H1 (cell line): Measurements from ENCODE around the gene ATF3. TPM values are rescaled to one million over a fixed set of nuclear protein-coding genes. Genes with fewer than 3 reads are reported as not detected.

Experiments used
- CTCF ChIA-PET: fragments of 300-600 bp; sonication (Branson Sonifier 250); formaldehyde crosslinking; loops from one replicate; lab custom pipeline; 2021; ENCODE audit not compliant: partially characterized antibody; lab: Charles Lee
- POLR2A ChIA-PET: fragments of 300-600 bp; sonication (Branson Sonifier 250); formaldehyde crosslinking; loops from one replicate; lab custom pipeline; 2021; ENCODE audit warnings: inconsistent platforms; ENCODE audit not compliant: partially characterized antibody; lab: Charles Lee
- DNase-seq, 2 experiments: peaks; one replicate each; pipeline versions ENCODE4 v3.0.0 to v3.0.0-alpha.2; 2010 to 2022; ENCODE audit warnings: low spot score in 2 of 2, low read depth in 1 of 2, mixed read lengths in 1 of 2
- FAIRE-seq: peaks from 2 replicates; lab custom pipeline; 2011; peaks lifted over from hg19 to GRCh38; lab: Jason Lieb, UNC
- H2AFZ ChIP-seq: 2 replicates; pipeline ENCODE4 v1.8.1; 2012; ENCODE audit warnings: low read length, inconsistent platforms
- H2AK5ac ChIP-seq: 2 replicates; pipeline ENCODE4 v1.6.1; 2013; ENCODE audit warnings: low read depth, low read length
- H2BK120ac ChIP-seq: replicated peaks from 2 replicates; pipeline ENCODE3; 2013; ENCODE audit warnings: low read depth, low read length, inconsistent platforms
- H2BK12ac ChIP-seq: 2 replicates; pipeline ENCODE4 v1.6.1; 2013; ENCODE audit warnings: low read depth, low read length
- H2BK15ac ChIP-seq: 2 replicates; pipeline ENCODE4 v1.6.1; 2013; ENCODE audit warnings: low read length
- H2BK20ac ChIP-seq: 2 replicates; pipeline ENCODE4 v1.6.1; 2013; ENCODE audit warnings: low read length
- H2BK5ac ChIP-seq: 2 replicates; pipeline ENCODE4 v1.6.1; 2013; ENCODE audit warnings: low read depth, low read length
- H3K14ac ChIP-seq: 2 replicates; pipeline ENCODE4 v1.6.1; 2013; ENCODE audit warnings: inconsistent platforms; ENCODE audit not compliant: insufficient read length
- H3K18ac ChIP-seq: 2 replicates; pipeline ENCODE4 v1.6.1; 2013; ENCODE audit warnings: low read length; ENCODE audit errors: extremely low read depth
- H3K23ac ChIP-seq: 2 replicates; pipeline ENCODE4 v1.6.1; 2013; ENCODE audit warnings: inconsistent platforms; ENCODE audit not compliant: insufficient read length
- H3K23me2 ChIP-seq: 2 replicates; pipeline ENCODE4 v1.6.1; 2013; ENCODE audit warnings: low read depth, low read length
- H3K27ac ChIP-seq: 2 replicates; pipeline ENCODE4 v1.6.1; 2011; ENCODE audit warnings: low read depth, low read length, inconsistent platforms
- H3K27me3 ChIP-seq, 4 experiments: replicated peaks in 1 of 4; 1 replicate in 1 of 4; 2 replicates in 3 of 4; pipeline versions ENCODE4 v1.6.1 to v1.8.1; 2011 to 2013; ENCODE audit warnings: low read length in 3 of 4, mild to moderate bottlenecking in 3 of 4, inconsistent platforms in 2 of 4, mixed read lengths in 2 of 4, moderate library complexity in 1 of 4; ENCODE audit not compliant: control insufficient read depth in 3 of 4, insufficient read depth in 3 of 4; ENCODE audit errors: extremely low read depth in 1 of 4
- H3K36me3 ChIP-seq, 4 experiments: 2 replicates each; pipeline versions ENCODE4 v1.6.1 to v1.8.1; 2011 to 2013; ENCODE audit warnings: mild to moderate bottlenecking in 4 of 4, low read length in 3 of 4, moderate library complexity in 2 of 4, control low read depth in 1 of 4, inconsistent platforms in 1 of 4; ENCODE audit not compliant: insufficient read depth in 4 of 4, control insufficient read depth in 2 of 4
- H3K4ac ChIP-seq: replicated peaks from 2 replicates; pipeline ENCODE3; 2013; ENCODE audit warnings: low read length, low read depth, mixed read lengths, inconsistent platforms; ENCODE audit not compliant: insufficient read length
- H3K4me1 ChIP-seq, 4 experiments: replicated peaks in 1 of 4; 1 replicate in 1 of 4; 2 replicates in 3 of 4; pipeline versions ENCODE4 v1.6.1 to v1.8.1; 2011 to 2013; ENCODE audit warnings: low read length in 3 of 4, inconsistent platforms in 2 of 4, mixed read lengths in 1 of 4; ENCODE audit not compliant: insufficient read depth in 4 of 4, control insufficient read depth in 3 of 4
- H3K4me2 ChIP-seq, 2 experiments: 2 replicates each; pipeline versions ENCODE4 v1.6.1 to v1.8.1; 2011 to 2013; ENCODE audit warnings: low read depth in 2 of 2, low read length in 2 of 2, control low read depth in 1 of 2, inconsistent platforms in 1 of 2, mild to moderate bottlenecking in 1 of 2; ENCODE audit not compliant: insufficient read depth in 1 of 2
- H3K4me3 ChIP-seq, 4 experiments: fragments of 200-600, 300-600 bp in 1 of 4; sonication (generic), shearing (Covaris generic), sonication (Bioruptor Twin) in 1 of 4; 2 replicates each; pipeline versions ENCODE4 v1.5.1 to v1.8.1; 2011 to 2016; ENCODE audit warnings: low read length in 4 of 4, low read depth in 3 of 4, control low read depth in 2 of 4, inconsistent platforms in 2 of 4, mild to moderate bottlenecking in 2 of 4, mixed read lengths in 1 of 4, moderate library complexity in 1 of 4; ENCODE audit not compliant: insufficient read depth in 2 of 4; ENCODE audit errors: extremely low read depth in 1 of 4
- H3K56ac ChIP-seq: replicated peaks from 2 replicates; pipeline ENCODE3; 2013; ENCODE audit warnings: low read depth, mild to moderate bottlenecking, mixed read lengths, low read length, inconsistent platforms; ENCODE audit not compliant: insufficient read length
- H3K79me1 ChIP-seq: 2 replicates; pipeline ENCODE4 v1.6.1; 2013; ENCODE audit warnings: low read depth, low read length, control low read depth
- H3K79me2 ChIP-seq, 2 experiments: 2 replicates each; pipeline versions ENCODE4 v1.6.1 to v1.8.1; 2012 to 2013; ENCODE audit warnings: low read length in 2 of 2, mild to moderate bottlenecking in 2 of 2, inconsistent platforms in 1 of 2; ENCODE audit not compliant: insufficient read depth in 2 of 2, control insufficient read depth in 1 of 2
- H3K9ac ChIP-seq, 4 experiments: replicated peaks in 1 of 4; 1 replicate in 1 of 4; 2 replicates in 3 of 4; pipeline versions ENCODE4 v1.6.1 to v1.8.1; 2011 to 2013; ENCODE audit warnings: low read depth in 3 of 4, low read length in 3 of 4, control low read depth in 2 of 4, mild to moderate bottlenecking in 2 of 4, moderate library complexity in 2 of 4, inconsistent platforms in 1 of 4; ENCODE audit errors: extremely low read depth in 1 of 4
- H3K9me3 ChIP-seq, 2 experiments: 2 replicates each; pipeline versions ENCODE4 v1.6.1 to v1.8.1; 2012 to 2013; ENCODE audit warnings: mild to moderate bottlenecking in 2 of 2, moderate library complexity in 2 of 2, control low read depth in 1 of 2, inconsistent platforms in 1 of 2, low read depth in 1 of 2, low read length in 1 of 2, mixed read lengths in 1 of 2; ENCODE audit not compliant: insufficient read depth in 2 of 2
- H4K20me1 ChIP-seq, 2 experiments: replicated peaks in 1 of 2; 2 replicates each; pipeline versions ENCODE3 to v1.8.1; 2011 to 2013; ENCODE audit warnings: inconsistent platforms in 2 of 2, low read length in 2 of 2, mild to moderate bottlenecking in 1 of 2; ENCODE audit not compliant: insufficient read depth in 2 of 2, control insufficient read depth in 1 of 2
- H4K5ac ChIP-seq: 2 replicates; pipeline ENCODE4 v1.6.1; 2013; ENCODE audit warnings: low read length, low read depth, mixed read lengths, inconsistent platforms; ENCODE audit not compliant: insufficient read length
- H4K8ac ChIP-seq: 2 replicates; pipeline ENCODE4 v1.8.0; 2013; ENCODE audit warnings: mild to moderate bottlenecking, moderate library complexity, low read length, inconsistent platforms; ENCODE audit not compliant: insufficient read depth; ENCODE audit errors: extremely low read depth
- H4K91ac ChIP-seq: replicated peaks from 2 replicates; pipeline ENCODE3; 2013; ENCODE audit warnings: low read length, mixed read lengths, inconsistent platforms; ENCODE audit not compliant: insufficient read length
- CTCF ChIP-seq, 3 experiments: IDR thresholded peaks; 1 replicate in 2 of 3; 2 replicates in 1 of 3; pipeline versions ENCODE4 v1.5.1 to v1.6.1; 2011; ENCODE audit warnings: low read length in 3 of 3, mild to moderate bottlenecking in 3 of 3, inconsistent platforms in 2 of 3, low read depth in 1 of 3, moderate library complexity in 1 of 3; ENCODE audit not compliant: insufficient read depth in 1 of 3; ENCODE audit errors: control extremely low read depth in 1 of 3
- RAD21 ChIP-seq, 2 experiments: IDR thresholded peaks in 1 of 2; conservative IDR thresholded peaks in 1 of 2; 2 replicates each; pipeline ENCODE4 v1.6.1; 2011; ENCODE audit warnings: low read depth in 2 of 2, low read length in 2 of 2, improper control_type of control experiment in 1 of 2, inconsistent platforms in 1 of 2, mild to moderate bottlenecking in 1 of 2, moderate library complexity in 1 of 2
- SAP30 ChIP-seq: fragments of 300-600 bp; sonication (generic); IDR thresholded peaks from 2 replicates; pipeline ENCODE4 v1.7.1; 2012; ENCODE audit warnings: low read length, moderate library complexity, mild to moderate bottlenecking, inconsistent platforms; ENCODE audit not compliant: insufficient read depth, insufficient replicate concordance
- TEAD4 ChIP-seq: IDR thresholded peaks from 2 replicates; pipeline ENCODE4 v1.6.1; 2012; ENCODE audit warnings: low read depth, low read length, inconsistent platforms, mixed read lengths
- WGBS, 2 experiments: shearing (Covaris generic) in 1 of 2; methylation state at CpG; one replicate each; pipeline versions ENCODE4 v1.1.6 to v1.1.7; 2013 to 2015; ENCODE audit warnings: low lambda C conversion rate in 2 of 2, mixed read lengths in 2 of 2, inconsistent platforms in 1 of 2, low coverage in 1 of 2, missing lambda C conversion rate in 1 of 2; ENCODE audit not compliant: insufficient replicate concordance in 2 of 2, insufficient coverage in 1 of 2, insufficient read length in 1 of 2; ENCODE audit errors: extremely low coverage in 1 of 2, missing lambda C conversion rate in 1 of 2; 5-methylcytosine and 5-hydroxymethylcytosine counted together
- polyA plus RNA-seq, 7 experiments: library from polyadenylated mRNA; depleted of rRNA in 3 of 7; stranded (reverse) in 5 of 7; unstranded in 2 of 7; fragments of >200 nt in 5 of 7; fragments of 200-250 nt in 2 of 7; gene quantifications; 1 replicate in 5 of 7; 2 replicates in 1 of 7; 4 replicates in 1 of 7; pipeline versions ENCODE4 v1.2.1 to v1.2.3, GENCODE V29; 2011 to 2013; ENCODE audit warnings: missing spikeins in 2 of 7, mixed read lengths in 2 of 7
- total RNA-seq: library from RNA; stranded (reverse); fragmentation: NEBNext Ultra II Directional; extraction: Animal tissue kit (Norgen Biotek cat#: 25700); gene quantifications from 2 replicates; pipeline ENCODE4 v1.2.1, GENCODE V29; 2021

ATF3 gene
- total and polyA plus RNA-seq, 2 of the 8 experiments (the other 6 are each of a cell fraction or from before 2014, with no cell fraction given): 12.2 to 27.7 TPM

- Histone ChIP-seq H4K91ac (no peak overlapping the region), H2AK5ac (no peak overlapping the region), H3K79me1 (no peaks in the 10 kb centered on the region; the same call in 1 of the 2 replicates), H2BK120ac (no peak overlapping the region), H3K9me3 (no peaks in the 10 kb centered on the region), H4K5ac (no peak overlapping the region), H3K4me1 (peaks cover 0 to 8% (median 6%) of the 10 kb centered on the region in 4 experiments; a peak in 3 of 7 replicates), H3K23me2 (no peaks in the 10 kb centered on the region), H3K27ac (no peak overlapping the region), H3K23ac (no peak overlapping the region), H2BK15ac (no peak overlapping the region), H3K14ac (no peak overlapping the region), H3K4me2 (no peak overlapping the region), H3K79me2 (no peaks in the 10 kb centered on the region), H3K18ac (no peak overlapping the region), H3K27me3 (peaks cover 0 to 9% (median 5%) of the 10 kb centered on the region in 4 experiments; a peak in 4 of 7 replicates), H3K56ac (no peak overlapping the region), H3K4ac (no peak overlapping the region), H2BK12ac (no peak overlapping the region), H2AFZ (no peak overlapping the region), H4K20me1 (no peaks in the 10 kb centered on the region), H3K9ac (no peak overlapping the region), H3K36me3 (no peaks in the 10 kb centered on the region), H4K8ac (no peak overlapping the region), H3K4me3 (no peak overlapping the region), H2BK20ac (no peak overlapping the region), H2BK5ac (no peak overlapping the region)
- WGBS, 2 experiments: 64% methylated on average over 2 of the region's 2 CpGs; no CpG with 5 or more reads in 1 of the 2 experiments
- peak in 1 of 2 experiments; percentile 48 for DNase-seq
- no peak for FAIRE-seq
- POLR2A ChIA-PET: interaction anchor here (5.1 kb wide), 1 partner anchor 60 kb away, joined by 39 read pairs; the partner anchor contains the start of gene ATF3
- CTCF ChIA-PET: interaction anchor here (0.7 to 4.8 kb wide), 33 partner anchors 8 to 307 kb away, joined by 3 to 57 read pairs (median 5); partner anchors contain the start of gene ATF3
- peak; percentile 56 to 75 (median 59) for TF ChIP-seq CTCF (IDR thresholded peaks at IDR 0.05; ENCODE audit: control extremely low read depth in 1 of 3, insufficient read depth in 1 of 3, low read depth in 1 of 3, low read length in 3 of 3)
- TF ChIP-seq RAD21 (IDR thresholded peaks at IDR 0.05 in 1 of 2, conservative IDR thresholded peaks at IDR 0.05 in 1 of 2; ENCODE audit: low read depth in 2 of 2, low read length in 2 of 2): peak; percentile 60 to 64
- TF ChIP-seq SAP30: no peak
- TF ChIP-seq TEAD4: peak; percentile 65; the same call in 1 of the 2 replicates
Measured at GRCh38 chr1:212669102-212669501, 60.5 kb downstream of the ATF3 start.
